ENCODE data around the gene S100A9.

- TF ChIP-seq CTCF (conservative IDR thresholded peaks at IDR 0.05 in 1 of 2, IDR thresholded peaks at IDR 0.05 in 1 of 2; ENCODE audit: extremely low read depth in 1 of 2, insufficient read depth in 1 of 2, low read depth in 1 of 2, low read length in 2 of 2) (no peak), EZH2 (IDR thresholded peaks at IDR 0.05; ENCODE audit: borderline replicate concordance, low read length) (no peak)
Observed at GRCh38 chr1:153370146-153370545, 12.5 kb downstream of the S100A9 start.
